ENCODE results near the gene RTN4R. TPM values are rescaled to one million over a fixed set of nuclear protein-coding genes. Genes with fewer than 3 reads are reported as not detected.
"Not testable (repeated sequence)": the region's sequence is repeated elsewhere in the genome, so short reads cannot be mapped to it uniquely, and the experiment has no call there.

RTN4R gene
- total RNA-seq, 1 donor from 2014 or later: 36.0 TPM

- not testable (repeated sequence) for H3K36me3 Mint-ChIP-seq (ENCODE audit: insufficient read depth); H3K9me3 Mint-ChIP-seq (ENCODE audit: low read depth); H3K27me3 Mint-ChIP-seq; H3K4me1 Mint-ChIP-seq (ENCODE audit: low read depth); H3K27ac Mint-ChIP-seq; H3K4me3 Mint-ChIP-seq (ENCODE audit: low read depth)
- peak; percentile 4 for DNase-seq (ENCODE audit: low spot score, unreplicated experiment)
Observed at GRCh38 chr22:20308806-20309650, 40.9 kb upstream of the RTN4R start.

- H3K4me1 Mint-ChIP-seq (ENCODE audit: low read depth); H3K27me3 Mint-ChIP-seq; H3K36me3 Mint-ChIP-seq (ENCODE audit: insufficient read depth); DNase-seq (ENCODE audit: low spot score, unreplicated experiment); H3K9me3 Mint-ChIP-seq (ENCODE audit: low read depth); H3K27ac Mint-ChIP-seq; H3K4me3 Mint-ChIP-seq (ENCODE audit: low read depth): not testable (repeated sequence)
Observed at GRCh38 chr22:20307448-20308447, 39.6 kb upstream of the RTN4R start.

GRCh38 chr22:20306646-20307447 is 38.7 kb upstream of the RTN4R start:
- not testable (repeated sequence) for H3K9me3 Mint-ChIP-seq (ENCODE audit: low read depth); H3K36me3 Mint-ChIP-seq (ENCODE audit: insufficient read depth)

GRCh38 chr22:20305894-20306645 is 38.0 kb upstream of the RTN4R start:
- no peak for TF ChIP-seq CTCF (IDR thresholded peaks at IDR 0.05; ENCODE audit: unreplicated experiment)

More at GRCh38 chr22:20306646-20307447, 38.7 kb upstream of the RTN4R start:
- H3K4me3 Mint-ChIP-seq (ENCODE audit: low read depth); DNase-seq (ENCODE audit: low spot score, unreplicated experiment); H3K4me1 Mint-ChIP-seq (ENCODE audit: low read depth); H3K27ac Mint-ChIP-seq: not testable (repeated sequence)
- H3K27me3 Mint-ChIP-seq: peaks cover 13% of the 10 kb centered on the region

GRCh38 chr22:20305230-20305893 is 37.2 kb upstream of the RTN4R start:
- H3K36me3 Mint-ChIP-seq (ENCODE audit: insufficient read depth); H3K27ac Mint-ChIP-seq; H3K9me3 Mint-ChIP-seq (ENCODE audit: low read depth); DNase-seq (ENCODE audit: low spot score, unreplicated experiment); H3K4me3 Mint-ChIP-seq (ENCODE audit: low read depth); H3K4me1 Mint-ChIP-seq (ENCODE audit: low read depth): not testable (repeated sequence)
- peaks cover 28% of the 10 kb centered on the region for H3K27me3 Mint-ChIP-seq

More at GRCh38 chr22:20305894-20306645, 38.0 kb upstream of the RTN4R start:
- Mint-ChIP-seq H3K27me3 (peaks cover 21% of the 10 kb centered on the region), H3K36me3 (ENCODE audit: insufficient read depth) (no peaks in the 10 kb centered on the region), H3K9me3 (ENCODE audit: low read depth) (no peaks in the 10 kb centered on the region), H3K4me1 (ENCODE audit: low read depth) (no peaks in the 10 kb centered on the region), H3K4me3 (ENCODE audit: low read depth) (no peak overlapping the region), H3K27ac (no peak overlapping the region)
- no peak for DNase-seq (ENCODE audit: low spot score, unreplicated experiment)

DNA sequence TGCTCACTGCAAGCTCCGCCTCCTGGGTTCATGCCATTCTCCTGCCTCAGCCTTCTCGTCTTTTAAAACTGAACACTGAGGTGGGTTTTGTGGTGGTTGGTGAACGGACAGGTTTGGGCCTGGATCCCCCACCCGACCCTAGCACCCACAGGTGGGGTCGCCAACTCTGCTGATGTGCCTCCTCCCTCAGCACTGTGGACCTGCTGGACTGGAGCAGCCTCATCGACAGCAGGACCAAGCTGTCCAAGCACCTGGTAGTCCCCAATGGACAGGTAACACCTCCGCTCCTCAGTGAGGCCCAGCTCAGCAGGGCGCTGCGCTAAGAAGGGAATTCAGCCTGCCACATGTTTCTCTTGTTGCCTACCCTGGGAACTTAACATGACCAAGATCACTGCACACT is 36.5 kb upstream of the RTN4R start:
- Mint-ChIP-seq H3K27ac (no peak overlapping the region), H3K27me3 (peaks cover 31% of the 10 kb centered on the region), H3K4me3 (ENCODE audit: low read depth) (no peak overlapping the region), H3K36me3 (ENCODE audit: insufficient read depth) (no peaks in the 10 kb centered on the region), H3K9me3 (ENCODE audit: low read depth) (no peaks in the 10 kb centered on the region), H3K4me1 (ENCODE audit: low read depth) (no peaks in the 10 kb centered on the region)
- no peak for TF ChIP-seq CTCF (IDR thresholded peaks at IDR 0.05; ENCODE audit: unreplicated experiment)
- DNase-seq (ENCODE audit: low spot score, unreplicated experiment): no peak

DNA sequence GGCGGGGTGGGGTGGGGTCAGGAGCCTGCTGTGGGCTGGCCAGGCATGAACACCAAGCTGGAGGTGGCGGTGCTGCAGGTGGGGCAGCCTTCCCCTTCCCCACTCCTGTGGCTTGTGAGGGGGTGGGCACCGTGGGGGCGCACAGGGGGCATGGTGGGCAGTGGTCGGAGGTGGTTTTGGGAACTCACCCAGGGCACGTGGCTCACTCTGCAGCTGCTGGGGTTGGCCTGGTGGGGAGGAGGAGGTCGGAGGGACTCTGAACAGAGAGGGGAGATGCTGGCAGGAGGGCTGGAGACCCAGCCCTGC is 35.1 kb upstream of the RTN4R start:
- H3K27me3 Mint-ChIP-seq: peaks cover 32% of the 10 kb centered on the region
- not testable (repeated sequence) for DNase-seq (ENCODE audit: low spot score, unreplicated experiment); H3K27ac Mint-ChIP-seq; H3K4me3 Mint-ChIP-seq (ENCODE audit: low read depth); H3K4me1 Mint-ChIP-seq (ENCODE audit: low read depth); H3K36me3 Mint-ChIP-seq (ENCODE audit: insufficient read depth); H3K9me3 Mint-ChIP-seq (ENCODE audit: low read depth)

All from progenitor cell of endocrine pancreas (in vitro differentiated cells).